ENCODE measurements around the gene SUGP1.

SUGP1 gene

GRCh38 chr19:19238126-19238894, 82.0 kb downstream of the SUGP1 start:
- ATAC-seq (replicated peaks), result no peak
- DNase-seq, result no peak
- H3K4me1 Mint-ChIP-seq (ENCODE audit: low read depth in 2 of 2), result no peaks in the 10 kb centered on the region
- H3K36me3 Mint-ChIP-seq (ENCODE audit: insufficient read depth), result no peaks in the 10 kb centered on the region
- no peak overlapping the region for H3K4me3 Mint-ChIP-seq
- H3K9me3 Mint-ChIP-seq, result peaks cover 0 to 2% of the 10 kb centered on the region in 2 donors
- H3K27me3 Mint-ChIP-seq, result peaks cover 17 to 40% of the 10 kb centered on the region in 2 donors
- no peak overlapping the region for H3K27ac Mint-ChIP-seq

- no peak overlapping the region for H3K27ac Mint-ChIP-seq
- no peak overlapping the region for H3K4me3 Mint-ChIP-seq
- no peaks in the 10 kb centered on the region for H3K36me3 Mint-ChIP-seq (ENCODE audit: insufficient read depth)
- ATAC-seq (replicated peaks), result no peak
- no peaks in the 10 kb centered on the region for H3K4me1 Mint-ChIP-seq (ENCODE audit: low read depth in 2 of 2)
- peaks cover 23 to 48% of the 10 kb centered on the region in 2 donors for H3K27me3 Mint-ChIP-seq
- H3K9me3 Mint-ChIP-seq, result peaks cover 0 to 2% of the 10 kb centered on the region in 2 donors
- no peak for DNase-seq
Observed at GRCh38 chr19:19236173-19236572, 84.1 kb downstream of the SUGP1 start.

- H3K4me3 Mint-ChIP-seq, result no peak overlapping the region
- no peak overlapping the region for H3K27ac Mint-ChIP-seq
- peaks cover 12 to 32% of the 10 kb centered on the region in 2 donors for H3K27me3 Mint-ChIP-seq
- no peaks in the 10 kb centered on the region for H3K36me3 Mint-ChIP-seq (ENCODE audit: insufficient read depth)
- no peak for DNase-seq
- ATAC-seq (replicated peaks), result no peak
- peaks cover 0 to 2% of the 10 kb centered on the region in 2 donors for H3K9me3 Mint-ChIP-seq
- H3K4me1 Mint-ChIP-seq (ENCODE audit: low read depth in 2 of 2), result no peaks in the 10 kb centered on the region
Observed at GRCh38 chr19:19234220-19234816, 86.0 kb downstream of the SUGP1 start.

GRCh38 chr19:19232261-19232721, 88.0 kb downstream of the SUGP1 start:
- Mint-ChIP-seq H3K36me3 (ENCODE audit: insufficient read depth) (no peaks in the 10 kb centered on the region), H3K27ac (no peak overlapping the region), H3K4me3 (no peak overlapping the region), H3K4me1 (ENCODE audit: low read depth in 2 of 2) (no peaks in the 10 kb centered on the region), H3K27me3 (peaks cover 19 to 27% of the 10 kb centered on the region in 2 donors), H3K9me3 (peaks cover 0 to 2% of the 10 kb centered on the region in 2 donors)
- no peak for DNase-seq
- ATAC-seq (replicated peaks), result no peak

GRCh38 chr19:19230999-19231398, 89.3 kb downstream of the SUGP1 start:
- no peak for DNase-seq
- H3K36me3 Mint-ChIP-seq (ENCODE audit: insufficient read depth), result no peaks in the 10 kb centered on the region
- no peak overlapping the region for H3K4me3 Mint-ChIP-seq
- H3K27me3 Mint-ChIP-seq, result peaks cover 19 to 36% of the 10 kb centered on the region in 2 donors
- no peaks in the 10 kb centered on the region for H3K4me1 Mint-ChIP-seq (ENCODE audit: low read depth in 2 of 2)
- no peaks in the 10 kb centered on the region for H3K9me3 Mint-ChIP-seq
- no peak for ATAC-seq (replicated peaks)
- no peak overlapping the region for H3K27ac Mint-ChIP-seq

- Mint-ChIP-seq H3K27ac (no peak overlapping the region), H3K9me3 (no peaks in the 10 kb centered on the region), H3K36me3 (ENCODE audit: insufficient read depth) (no peaks in the 10 kb centered on the region), H3K4me3 (no peak overlapping the region), H3K27me3 (peaks cover 19 to 36% of the 10 kb centered on the region in 2 donors), H3K4me1 (ENCODE audit: low read depth in 2 of 2) (peaks cover 3 to 5% of the 10 kb centered on the region in 2 donors)
- ATAC-seq (replicated peaks), result no peak
- no peak for DNase-seq
Observed at GRCh38 chr19:19229701-19230100, 90.6 kb downstream of the SUGP1 start.

- peaks cover 19 to 34% of the 10 kb centered on the region in 2 donors for H3K27me3 Mint-ChIP-seq
- H3K4me3 Mint-ChIP-seq, result no peak overlapping the region
- H3K27ac Mint-ChIP-seq, result no peak overlapping the region
- DNase-seq, result no peak
- no peak for ATAC-seq (replicated peaks)
- peaks cover 3 to 9% of the 10 kb centered on the region in 2 donors for H3K4me1 Mint-ChIP-seq (ENCODE audit: low read depth in 2 of 2)
- H3K9me3 Mint-ChIP-seq, result no peaks in the 10 kb centered on the region
- no peaks in the 10 kb centered on the region for H3K36me3 Mint-ChIP-seq (ENCODE audit: insufficient read depth)
Observed at GRCh38 chr19:19227217-19227616, 93.1 kb downstream of the SUGP1 start.

- Mint-ChIP-seq H3K4me1 (ENCODE audit: low read depth in 2 of 2) (peaks cover 3 to 9% of the 10 kb centered on the region in 2 donors), H3K9me3 (no peaks in the 10 kb centered on the region), H3K36me3 (ENCODE audit: insufficient read depth) (no peaks in the 10 kb centered on the region), H3K27me3 (peaks cover 14 to 29% of the 10 kb centered on the region in 2 donors), H3K27ac (no peak overlapping the region), H3K4me3 (no peak overlapping the region)
- DNase-seq (no peak), ATAC-seq (replicated peaks) (no peak)
Observed at GRCh38 chr19:19226663-19227062, 93.6 kb downstream of the SUGP1 start.

GRCh38 chr19:19226204-19226603, 94.1 kb downstream of the SUGP1 start:
- no peak for ATAC-seq (replicated peaks)
- peaks cover 3 to 9% of the 10 kb centered on the region in 2 donors for H3K4me1 Mint-ChIP-seq (ENCODE audit: low read depth in 2 of 2)
- H3K27ac Mint-ChIP-seq, result no peak overlapping the region
- H3K4me3 Mint-ChIP-seq, result peak overlapping the region in 1 of 2 donors; percentile 80
- peaks cover 13 to 26% of the 10 kb centered on the region in 2 donors for H3K27me3 Mint-ChIP-seq
- no peaks in the 10 kb centered on the region for H3K9me3 Mint-ChIP-seq
- H3K36me3 Mint-ChIP-seq (ENCODE audit: insufficient read depth), result no peaks in the 10 kb centered on the region
- no peak for DNase-seq
